ENCODE results near the gene C5. TPM values are rescaled to one million over a fixed set of nuclear protein-coding genes. Genes with fewer than 3 reads are reported as not detected.

C5 gene
- total RNA-seq, 2 donors from 2014 or later, result 1.7 to 1.8 TPM

DNA sequence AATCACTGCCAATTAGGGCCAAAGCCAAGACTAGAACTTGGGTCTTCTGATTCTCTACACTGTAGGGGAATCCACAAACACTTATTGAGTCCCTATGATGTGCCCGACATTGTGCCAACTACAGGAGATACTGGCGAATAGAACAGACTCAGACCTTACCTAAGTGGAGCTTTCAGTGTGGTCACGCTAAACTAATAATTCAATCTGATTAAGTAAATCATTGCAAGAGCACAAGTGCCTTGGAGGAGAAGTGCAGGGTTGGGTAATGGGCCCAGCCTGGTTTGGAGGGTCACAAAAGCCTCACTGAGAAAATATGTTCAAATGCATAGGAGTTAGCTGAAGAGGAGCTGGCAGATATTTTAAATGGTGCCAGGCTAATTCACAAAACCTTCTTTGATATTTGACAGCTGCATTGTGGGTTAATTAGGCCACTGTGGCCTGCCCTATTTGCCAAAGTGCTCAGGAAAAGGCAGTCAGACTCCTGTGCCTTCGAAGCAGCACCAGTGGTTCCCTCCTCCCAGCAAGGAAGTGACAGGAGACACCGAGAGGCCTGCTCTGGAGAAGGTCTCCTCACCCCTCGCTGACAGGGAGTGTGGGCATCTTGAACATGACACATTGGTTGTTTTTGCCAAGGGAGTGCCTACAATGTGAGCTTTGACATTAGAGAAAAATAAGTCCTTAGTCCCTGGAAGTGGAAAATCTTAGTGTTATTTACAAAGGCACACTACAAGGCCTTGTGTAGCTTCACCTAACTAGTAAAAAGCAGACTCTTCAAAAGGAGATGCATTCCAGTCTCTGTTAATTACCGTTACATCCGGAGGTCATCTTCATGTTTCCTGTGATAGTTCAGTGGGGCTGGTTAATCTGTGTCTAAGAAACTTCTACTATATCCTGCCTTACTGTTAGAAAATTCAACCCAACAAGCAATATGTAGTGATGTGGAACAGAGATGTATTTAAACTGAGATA is 99.4 kb downstream of the C5 start:
- Mint-ChIP-seq H3K27ac (no peak overlapping the region), H3K4me1 (no peaks in the 10 kb centered on the region), H3K36me3 (ENCODE audit: low read depth) (no peaks in the 10 kb centered on the region), H3K4me3 (no peak overlapping the region), H3K27me3 (no peaks in the 10 kb centered on the region), H3K9me3 (no peaks in the 10 kb centered on the region)
- no peak for ATAC-seq (replicated peaks)

DNA sequence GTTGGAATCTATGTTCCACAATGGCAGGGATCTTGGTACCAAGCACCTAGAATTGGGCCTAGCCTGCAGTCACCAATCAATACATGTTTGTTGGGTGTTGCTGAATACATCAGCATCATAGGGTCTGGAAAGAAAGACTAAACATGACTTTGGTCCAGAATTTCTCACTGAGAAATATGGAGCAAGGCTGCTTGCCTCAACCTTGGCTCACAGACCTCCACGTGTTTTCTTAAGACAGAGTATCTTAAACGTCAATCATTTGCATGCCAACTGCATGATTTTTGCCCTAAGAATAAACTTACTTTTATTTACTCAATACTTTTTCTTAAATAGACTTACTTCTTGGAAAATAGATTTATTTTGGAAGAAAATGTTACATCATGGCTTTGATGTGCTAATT is 100.8 kb downstream of the C5 start:
- no peak overlapping the region for H3K27ac Mint-ChIP-seq
- no peaks in the 10 kb centered on the region for H3K36me3 Mint-ChIP-seq (ENCODE audit: low read depth)
- no peaks in the 10 kb centered on the region for H3K27me3 Mint-ChIP-seq
- no peaks in the 10 kb centered on the region for H3K9me3 Mint-ChIP-seq
- no peaks in the 10 kb centered on the region for H3K4me1 Mint-ChIP-seq
- no peak overlapping the region for H3K4me3 Mint-ChIP-seq
- ATAC-seq (replicated peaks), result no peak

DNA sequence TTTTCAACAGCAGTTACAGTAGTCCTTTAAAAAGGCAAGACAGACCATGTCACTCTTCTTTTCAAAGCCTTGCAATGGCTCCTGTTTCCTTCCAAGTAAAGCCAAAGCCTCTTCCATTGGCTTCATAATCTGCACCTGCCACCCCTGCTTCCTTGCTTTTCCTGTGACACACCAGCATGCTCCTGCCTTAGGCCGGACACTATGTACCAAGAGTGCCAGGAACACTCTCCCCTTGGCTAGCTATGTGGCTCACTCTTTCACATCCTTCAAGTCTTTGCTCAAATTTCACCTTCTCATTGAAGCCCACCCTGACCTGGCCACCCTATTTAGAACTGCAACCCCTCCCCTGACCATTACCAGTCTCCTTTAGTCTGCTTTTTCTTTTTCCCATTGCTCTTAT is 101.3 kb downstream of the C5 start:
- Mint-ChIP-seq H3K27me3 (no peaks in the 10 kb centered on the region), H3K4me1 (no peaks in the 10 kb centered on the region), H3K4me3 (no peak overlapping the region), H3K9me3 (no peaks in the 10 kb centered on the region), H3K27ac (no peak overlapping the region), H3K36me3 (ENCODE audit: low read depth) (no peaks in the 10 kb centered on the region)
- no peak for ATAC-seq (replicated peaks)

DNA sequence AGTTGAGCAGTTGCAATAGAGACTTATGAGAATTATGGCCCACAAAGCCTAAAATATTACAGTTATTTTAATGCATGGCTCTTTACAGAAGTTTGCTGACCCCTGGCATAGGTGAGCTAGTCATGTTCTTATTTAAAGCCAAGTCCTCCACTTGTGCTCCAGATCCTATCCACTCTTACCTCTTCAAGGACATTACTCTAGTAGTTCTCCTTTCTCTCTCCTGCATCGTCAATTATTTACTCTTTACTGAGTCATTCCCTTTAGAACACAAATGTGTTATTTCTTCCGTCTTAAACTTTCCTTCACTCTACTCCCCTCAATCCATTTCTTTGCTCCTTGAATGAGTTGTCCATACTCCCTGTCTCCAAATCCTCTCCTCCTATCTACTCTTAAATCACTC is 102.9 kb downstream of the C5 start:
- ATAC-seq (replicated peaks), result no peak
- Mint-ChIP-seq H3K27me3 (no peaks in the 10 kb centered on the region), H3K27ac (no peak overlapping the region), H3K4me3 (no peak overlapping the region), H3K36me3 (ENCODE audit: low read depth) (no peaks in the 10 kb centered on the region), H3K9me3 (no peaks in the 10 kb centered on the region), H3K4me1 (no peaks in the 10 kb centered on the region)

DNA sequence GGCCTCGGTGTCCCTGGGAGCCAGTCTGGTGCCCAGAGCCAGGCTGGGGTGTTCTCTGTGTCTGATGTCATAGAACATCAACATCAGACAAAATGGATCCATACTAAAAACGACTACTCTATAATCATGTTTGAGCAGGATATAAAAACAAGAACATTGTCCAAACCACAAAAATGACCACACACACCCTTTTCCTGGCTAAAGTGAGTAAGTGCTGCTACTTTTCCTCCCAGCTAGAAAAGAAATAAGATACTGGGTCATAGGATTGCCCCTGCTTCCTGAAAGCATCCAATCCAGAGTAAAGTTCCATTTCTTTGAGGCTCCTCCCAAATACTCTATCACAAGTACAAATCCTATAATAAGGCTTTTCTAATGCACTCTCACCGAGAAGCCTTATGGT is 103.8 kb downstream of the C5 start:
- Mint-ChIP-seq H3K4me1 (no peaks in the 10 kb centered on the region), H3K36me3 (ENCODE audit: low read depth) (no peaks in the 10 kb centered on the region), H3K27me3 (no peaks in the 10 kb centered on the region), H3K27ac (no peak overlapping the region), H3K9me3 (no peaks in the 10 kb centered on the region), H3K4me3 (no peak overlapping the region)
- ATAC-seq (replicated peaks), result no peak

DNA sequence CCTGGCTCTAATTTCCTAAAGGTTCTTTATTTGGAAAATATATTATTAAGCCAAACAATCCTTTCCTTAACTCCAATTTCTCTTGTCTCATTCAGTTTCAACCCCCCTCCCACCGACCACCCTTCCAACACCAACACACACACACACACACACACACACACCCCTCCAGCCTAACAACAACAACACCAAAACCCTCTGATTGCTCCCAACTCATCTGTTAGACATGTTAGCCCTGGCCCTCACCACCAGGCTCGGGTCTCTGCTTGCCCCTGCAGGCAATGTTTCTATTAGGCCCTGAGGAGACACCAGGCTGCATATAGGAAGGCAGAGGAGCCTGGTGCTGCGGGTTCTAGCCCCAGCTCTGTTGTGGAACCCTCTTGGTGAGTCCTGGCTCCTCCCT is 105.1 kb downstream of the C5 start:
- Mint-ChIP-seq H3K27ac (peak overlapping the region; percentile 40), H3K36me3 (ENCODE audit: low read depth) (no peaks in the 10 kb centered on the region), H3K4me1 (no peaks in the 10 kb centered on the region), H3K27me3 (no peaks in the 10 kb centered on the region), H3K4me3 (no peak overlapping the region), H3K9me3 (no peaks in the 10 kb centered on the region)
- ATAC-seq (replicated peaks), result no peak

DNA sequence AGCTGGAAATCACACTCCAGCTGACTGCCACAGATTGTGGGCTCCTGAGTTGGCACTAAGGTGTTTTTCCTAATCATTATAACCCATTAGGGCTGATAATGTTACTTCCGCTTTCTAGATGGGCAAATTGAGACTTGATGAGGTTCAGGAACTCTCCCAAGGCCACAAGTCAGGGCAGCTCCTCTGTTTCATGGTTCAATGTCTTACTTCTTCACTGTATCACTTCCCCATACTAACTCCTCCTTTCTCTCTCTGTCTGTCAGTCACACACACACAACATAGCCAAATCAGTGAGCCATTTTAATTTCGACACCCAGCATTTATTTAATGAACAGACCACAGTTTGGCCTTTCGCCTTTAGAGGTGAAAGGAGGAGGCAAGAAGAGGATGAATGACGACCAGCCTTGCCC is 105.6 kb downstream of the C5 start:
- Mint-ChIP-seq H3K4me1 (no peaks in the 10 kb centered on the region), H3K36me3 (ENCODE audit: low read depth) (no peaks in the 10 kb centered on the region), H3K27ac (peak overlapping the region; percentile 40), H3K27me3 (no peaks in the 10 kb centered on the region), H3K9me3 (no peaks in the 10 kb centered on the region), H3K4me3 (no peak overlapping the region)
- no peak for ATAC-seq (replicated peaks)

DNA sequence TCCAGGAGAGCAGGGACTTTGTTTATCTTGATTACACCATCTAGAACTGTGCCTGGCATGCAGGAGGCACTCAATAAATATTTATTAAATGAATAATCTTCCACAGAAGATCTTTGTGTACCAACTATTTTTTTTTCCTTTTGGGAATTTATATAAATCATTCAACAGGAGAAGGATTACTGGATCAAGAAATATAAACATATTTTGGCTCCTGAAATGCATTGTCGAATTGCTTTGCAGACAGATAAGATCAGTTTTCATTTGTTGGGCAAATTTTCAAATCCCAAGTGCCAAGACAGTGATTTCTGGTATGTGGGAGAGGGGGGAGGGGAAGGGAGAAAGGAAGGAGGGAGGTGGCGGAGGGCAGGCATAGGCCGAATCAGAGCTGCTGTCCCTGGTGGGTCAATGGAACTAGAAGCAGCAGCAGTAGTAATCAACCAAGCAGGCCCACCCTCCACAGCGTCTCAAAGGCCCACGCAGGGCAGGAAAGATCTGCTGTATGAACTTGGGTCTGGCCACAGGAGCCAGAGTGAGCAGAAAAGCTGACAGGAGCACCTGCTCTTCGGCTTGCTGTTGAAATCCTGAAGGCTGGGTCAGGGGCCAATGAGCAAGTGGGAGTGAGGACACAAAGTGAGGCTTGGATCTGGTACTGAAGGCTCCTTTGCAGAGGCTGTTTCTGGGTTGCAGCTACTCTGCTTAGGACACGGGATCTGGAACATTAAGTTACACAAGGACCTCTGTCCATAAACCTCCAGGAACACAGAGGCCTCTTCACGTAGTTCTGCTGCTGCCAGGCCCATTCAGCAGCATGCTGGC is 107.7 kb downstream of the C5 start:
- no peak for ATAC-seq (replicated peaks)
- no peaks in the 10 kb centered on the region for H3K27me3 Mint-ChIP-seq
- H3K4me3 Mint-ChIP-seq, result no peak overlapping the region
- H3K4me1 Mint-ChIP-seq, result no peaks in the 10 kb centered on the region
- no peaks in the 10 kb centered on the region for H3K36me3 Mint-ChIP-seq (ENCODE audit: low read depth)
- no peaks in the 10 kb centered on the region for H3K9me3 Mint-ChIP-seq
- no peak overlapping the region for H3K27ac Mint-ChIP-seq

DNA sequence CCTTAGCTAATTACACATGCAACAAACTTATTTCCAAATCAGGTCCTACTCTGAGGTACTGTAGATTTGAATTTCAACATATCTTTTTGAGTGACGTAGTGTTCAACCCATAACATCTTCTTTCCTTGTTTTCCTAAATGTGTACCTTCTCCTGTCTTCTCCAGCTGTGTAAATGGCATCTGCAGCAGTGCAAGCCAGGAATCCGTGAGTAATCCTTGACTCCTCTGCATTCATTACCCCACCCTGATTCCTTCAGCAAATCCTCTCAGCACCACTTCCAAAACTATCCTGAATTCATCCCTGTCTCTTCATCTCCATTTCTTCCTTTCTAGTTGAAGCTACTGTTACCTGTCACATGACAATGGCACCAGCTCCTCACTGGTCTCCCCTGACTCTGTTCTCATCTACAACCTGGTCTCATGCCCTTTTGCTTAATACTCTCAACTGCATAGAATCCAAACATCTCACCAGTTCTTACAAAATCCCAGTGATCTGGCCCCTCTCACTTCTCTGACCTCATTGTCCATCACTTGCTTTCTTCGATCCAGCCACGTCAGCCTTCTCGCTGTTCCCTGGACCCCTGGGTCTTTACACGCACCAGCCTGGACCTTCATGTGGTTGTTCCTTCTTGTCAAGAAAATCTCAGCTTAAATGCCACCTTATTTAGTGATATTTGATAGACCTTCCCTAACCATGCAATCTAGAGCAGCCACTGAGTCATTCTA is 108.9 kb downstream of the C5 start:
- no peak for ATAC-seq (replicated peaks)
- Mint-ChIP-seq H3K4me1 (peaks cover 8% of the 10 kb centered on the region), H3K9me3 (no peaks in the 10 kb centered on the region), H3K4me3 (no peak overlapping the region), H3K27ac (peak overlapping the region; percentile 9), H3K36me3 (ENCODE audit: low read depth) (no peaks in the 10 kb centered on the region), H3K27me3 (no peaks in the 10 kb centered on the region)

DNA sequence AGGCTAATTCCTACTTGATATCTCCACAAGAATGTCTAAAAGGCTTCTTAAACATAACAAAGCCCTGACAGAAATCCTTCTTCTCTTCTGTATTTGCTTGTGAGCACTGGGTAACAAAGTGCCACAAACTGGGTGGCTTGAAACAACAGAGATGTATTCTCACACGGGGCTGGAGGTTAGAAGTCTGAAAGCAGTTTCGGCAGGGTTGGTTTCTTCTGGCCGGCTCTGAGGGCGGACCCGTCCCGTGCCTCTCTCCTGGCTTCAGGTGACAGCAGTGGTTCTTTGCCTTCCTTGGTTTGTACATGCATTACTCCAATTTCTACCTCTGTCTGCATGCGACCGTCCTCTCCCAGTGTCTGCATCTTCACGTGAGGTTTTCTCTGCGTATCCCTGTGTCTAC is 109.5 kb downstream of the C5 start:
- no peaks in the 10 kb centered on the region for H3K36me3 Mint-ChIP-seq (ENCODE audit: low read depth)
- H3K4me1 Mint-ChIP-seq, result peaks cover 14% of the 10 kb centered on the region
- ATAC-seq (replicated peaks), result no peak
- H3K27me3 Mint-ChIP-seq, result no peaks in the 10 kb centered on the region
- no peak overlapping the region for H3K4me3 Mint-ChIP-seq
- H3K27ac Mint-ChIP-seq, result peak overlapping the region; percentile 9
- no peaks in the 10 kb centered on the region for H3K9me3 Mint-ChIP-seq

DNA sequence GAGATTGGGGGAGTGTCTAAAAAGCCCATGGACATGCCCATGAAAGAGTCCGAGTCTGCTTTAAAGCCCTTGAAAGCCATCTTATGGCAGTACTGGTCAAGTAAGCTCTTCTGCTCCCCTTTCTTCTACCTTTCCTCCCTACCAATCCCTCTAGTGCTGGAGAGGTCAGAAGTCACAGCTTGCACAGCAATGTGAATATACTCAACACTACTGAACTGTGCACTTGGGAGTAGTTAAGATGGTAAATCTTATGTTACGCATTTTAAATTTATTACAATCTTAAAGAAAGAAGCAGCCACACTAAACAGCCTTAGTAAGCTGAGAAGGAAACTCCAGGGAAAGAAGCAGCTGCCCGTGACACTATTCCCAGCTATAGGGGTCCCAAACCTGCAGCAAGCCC is 111.2 kb downstream of the C5 start:
- no peaks in the 10 kb centered on the region for H3K9me3 Mint-ChIP-seq
- no peak overlapping the region for H3K27ac Mint-ChIP-seq
- no peaks in the 10 kb centered on the region for H3K36me3 Mint-ChIP-seq (ENCODE audit: low read depth)
- H3K4me1 Mint-ChIP-seq, result peaks cover 27% of the 10 kb centered on the region
- ATAC-seq (replicated peaks), result no peak
- no peaks in the 10 kb centered on the region for H3K27me3 Mint-ChIP-seq
- no peak overlapping the region for H3K4me3 Mint-ChIP-seq

DNA sequence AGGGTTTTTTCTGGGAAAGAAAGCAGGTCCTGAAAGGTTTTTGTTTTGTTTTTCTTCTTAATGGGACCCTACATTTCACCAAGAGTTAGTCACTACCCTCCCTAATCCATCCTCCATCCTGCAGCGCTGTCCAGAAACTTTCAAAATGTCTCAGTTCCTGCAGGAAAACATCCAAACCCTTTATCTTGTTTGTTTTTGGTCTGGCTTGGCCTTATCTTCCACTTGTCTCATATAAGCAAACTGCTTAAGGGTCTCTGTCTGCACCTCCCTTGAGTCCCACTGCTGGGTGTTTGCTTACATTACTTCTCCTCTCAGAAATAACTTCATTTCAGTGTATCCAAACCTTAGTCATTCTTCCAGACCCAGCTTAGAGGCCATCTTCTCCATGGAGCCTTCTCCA is 112.5 kb downstream of the C5 start:
- Mint-ChIP-seq H3K27ac (peak overlapping the region; percentile 29), H3K4me3 (no peak overlapping the region), H3K36me3 (ENCODE audit: low read depth) (no peaks in the 10 kb centered on the region), H3K27me3 (no peaks in the 10 kb centered on the region), H3K9me3 (no peaks in the 10 kb centered on the region), H3K4me1 (peaks cover 35% of the 10 kb centered on the region)
- ATAC-seq (replicated peaks), result no peak

DNA sequence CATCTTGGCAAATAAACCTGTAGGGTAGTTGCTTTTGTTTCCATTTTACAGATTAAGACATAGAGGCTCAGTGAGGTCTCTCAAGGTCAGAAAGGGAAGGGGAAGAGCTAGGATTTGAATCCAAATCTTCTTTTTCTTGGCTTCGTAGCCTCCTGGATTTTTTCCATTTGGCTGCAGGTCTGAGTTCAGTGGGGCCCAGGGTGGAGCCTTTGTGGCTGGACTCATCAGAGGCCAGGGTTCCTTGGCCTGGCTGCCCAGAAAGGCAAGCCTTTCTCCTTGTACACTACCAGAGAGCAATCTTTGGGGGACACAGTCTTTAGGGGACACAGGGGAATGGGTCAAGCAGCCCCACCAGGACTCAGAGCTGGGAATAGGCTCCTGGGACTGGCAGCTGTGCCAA is 112.9 kb downstream of the C5 start:
- Mint-ChIP-seq H3K4me1 (peaks cover 40% of the 10 kb centered on the region), H3K27ac (peak overlapping the region; percentile 86), H3K4me3 (peak overlapping the region; percentile 63), H3K36me3 (ENCODE audit: low read depth) (no peaks in the 10 kb centered on the region), H3K27me3 (no peaks in the 10 kb centered on the region), H3K9me3 (no peaks in the 10 kb centered on the region)
- no peak for ATAC-seq (replicated peaks)

DNA sequence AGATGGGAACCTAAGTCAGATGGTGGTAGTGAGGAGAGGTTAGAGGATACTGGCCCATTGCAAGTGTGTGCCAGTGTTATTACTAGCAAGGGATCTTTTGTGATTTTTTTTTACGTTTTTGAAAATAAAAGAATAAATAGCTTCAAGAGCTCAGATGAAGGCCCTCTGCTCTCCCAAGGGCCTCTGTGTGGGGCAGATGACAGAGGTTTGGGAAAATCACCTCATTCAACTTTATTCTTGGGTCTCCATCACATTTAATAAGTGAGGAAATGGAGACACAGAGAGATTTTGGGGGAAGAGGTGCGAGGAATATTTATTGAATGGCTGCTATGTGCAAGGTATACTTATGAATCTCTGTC is 113.3 kb downstream of the C5 start:
- Mint-ChIP-seq H3K27ac (peak overlapping the region; percentile 86), H3K9me3 (no peaks in the 10 kb centered on the region), H3K36me3 (ENCODE audit: low read depth) (no peaks in the 10 kb centered on the region), H3K4me1 (peaks cover 41% of the 10 kb centered on the region), H3K27me3 (no peaks in the 10 kb centered on the region), H3K4me3 (peak overlapping the region; percentile 63)
- no peak for ATAC-seq (replicated peaks)

Data from activated T-helper 17 cell treated with anti-CD3 and anti-CD28 coated beads, Interleukin-2, amount 50 U/mL, for 72 hours (primary cell).